GM18499 (cell line): Measurements from ENCODE around the gene ACACB.

ENCODE experiments used
- ATAC-seq: cut with Tn5 transposase; IDR thresholded peaks from one replicate; pipeline ENCODE4 v1.9.1; 2021; ENCODE audit warnings: moderate number of reproducible peaks; ENCODE audit not compliant: insufficient read depth, unreplicated experiment

The ACACB gene

DNA sequence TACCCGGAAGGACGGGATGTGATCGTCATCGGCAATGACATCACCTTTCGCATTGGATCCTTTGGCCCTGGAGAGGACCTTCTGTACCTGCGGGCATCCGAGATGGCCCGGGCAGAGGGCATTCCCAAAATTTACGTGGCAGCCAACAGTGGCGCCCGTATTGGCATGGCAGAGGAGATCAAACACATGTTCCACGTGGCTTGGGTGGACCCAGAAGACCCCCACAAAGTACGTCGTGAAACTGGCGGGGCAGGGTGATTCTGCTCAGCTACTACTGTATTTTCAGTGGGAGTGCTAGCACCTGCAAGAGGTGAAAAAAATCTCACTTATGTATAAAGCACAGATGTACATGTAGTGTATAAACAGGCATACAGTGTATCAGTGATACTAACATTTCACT is 129.8 kb downstream of the ACACB start:
- no peak for ATAC-seq

DNA sequence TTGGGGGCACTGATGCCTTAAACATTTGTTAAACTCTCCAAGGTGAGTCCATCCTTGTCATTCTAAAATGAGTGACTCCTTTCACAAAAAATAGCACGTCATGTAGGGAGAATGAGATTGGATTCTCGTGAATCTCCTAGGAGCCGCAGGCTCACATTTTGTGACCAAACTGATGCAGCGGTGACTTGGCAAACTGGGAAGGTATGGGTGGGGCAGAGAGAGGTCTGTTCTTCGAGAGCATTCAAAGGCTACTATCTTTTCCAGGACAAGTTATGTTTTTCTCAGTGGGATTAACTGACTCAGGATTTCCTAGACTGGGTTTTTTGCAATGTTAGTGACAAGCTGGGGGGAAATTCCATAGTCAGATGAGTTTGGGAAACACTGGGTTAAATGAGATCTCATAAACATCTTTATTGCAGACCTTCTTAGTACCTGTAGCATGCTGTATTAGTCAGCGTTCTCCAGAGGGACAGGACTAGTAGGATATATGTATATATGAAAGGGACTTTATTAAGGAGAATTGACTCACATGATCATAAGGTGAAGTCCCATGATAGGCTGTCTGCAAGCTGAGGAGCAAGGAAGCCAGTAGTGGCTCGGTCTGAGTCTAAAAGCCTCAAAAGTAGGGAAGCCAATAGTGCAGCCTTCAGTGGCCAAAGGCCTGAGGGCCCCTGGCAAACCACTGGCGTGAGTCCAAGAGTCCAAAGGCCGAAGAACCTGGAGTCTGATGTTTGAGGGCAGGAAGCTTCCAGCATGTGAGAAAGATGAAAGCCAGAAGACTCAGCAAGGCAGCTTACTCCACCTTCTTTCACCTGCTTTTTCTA is 131.7 kb downstream of the ACACB start:
- no peak for ATAC-seq

DNA sequence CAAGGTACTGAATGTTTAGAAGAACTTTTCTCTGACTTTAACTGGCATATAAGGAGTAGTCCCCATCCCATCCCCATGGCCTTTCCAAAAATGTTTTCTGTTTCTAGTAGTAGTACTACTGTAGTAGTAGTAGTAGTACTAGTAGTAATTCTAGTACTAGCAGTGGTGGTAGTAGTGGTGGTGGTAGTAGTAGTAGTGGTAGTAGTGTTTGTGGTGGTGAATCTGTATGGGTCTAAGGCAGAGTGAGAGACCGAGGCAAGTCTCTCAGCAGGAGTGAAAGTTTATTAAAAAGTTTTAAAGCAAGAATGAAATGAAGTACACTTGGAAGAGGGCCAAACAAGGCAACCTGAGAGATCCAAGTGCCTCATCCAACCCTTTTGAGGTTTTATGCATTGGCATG is 134.1 kb downstream of the ACACB start:
- no peak for ATAC-seq

DNA sequence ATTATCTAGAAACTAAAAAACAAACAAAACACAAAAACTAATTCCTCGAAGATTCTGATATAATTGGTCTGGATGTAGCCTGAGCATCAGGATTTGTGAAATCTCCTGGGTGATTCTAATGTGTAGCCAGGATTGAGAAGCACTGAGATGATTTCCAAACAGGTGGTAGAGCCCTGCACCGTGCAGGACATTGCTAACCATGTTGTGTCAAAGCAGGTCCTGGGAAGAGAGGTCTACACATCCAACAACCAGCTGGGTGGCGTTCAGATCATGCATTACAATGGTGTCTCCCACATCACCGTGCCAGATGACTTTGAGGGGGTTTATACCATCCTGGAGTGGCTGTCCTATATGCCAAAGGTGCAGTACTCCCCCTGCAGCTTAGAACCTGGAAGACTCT is 136.4 kb downstream of the ACACB start:
- ATAC-seq, result no peak

DNA sequence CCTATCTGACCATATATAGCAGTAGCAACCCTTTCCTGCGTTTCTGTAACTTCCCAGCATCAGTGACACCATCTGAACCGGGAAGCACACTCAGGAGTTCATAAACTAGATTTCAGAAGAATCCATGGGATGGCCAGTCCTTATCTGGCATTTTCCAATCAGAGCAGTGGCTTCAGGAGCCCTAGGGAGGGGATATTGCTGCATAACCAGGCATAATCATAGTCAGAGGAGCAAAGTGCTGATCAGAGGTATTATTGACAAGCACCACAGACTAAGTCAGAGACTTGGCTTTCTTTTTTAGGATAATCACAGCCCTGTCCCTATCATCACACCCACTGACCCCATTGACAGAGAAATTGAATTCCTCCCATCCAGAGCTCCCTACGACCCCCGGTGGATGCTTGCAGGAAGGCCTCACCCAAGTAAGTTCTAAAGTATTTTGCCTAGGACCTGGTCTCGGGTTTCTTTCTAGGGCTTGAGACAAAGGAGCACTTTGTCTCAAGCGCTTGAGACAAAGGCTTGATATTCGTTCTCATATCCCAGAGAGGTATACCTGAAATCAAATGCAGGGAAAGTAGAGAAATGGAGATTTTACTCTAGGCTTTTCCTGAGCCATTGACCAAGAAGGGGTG is 137.6 kb downstream of the ACACB start:
- ATAC-seq, result no peak

DNA sequence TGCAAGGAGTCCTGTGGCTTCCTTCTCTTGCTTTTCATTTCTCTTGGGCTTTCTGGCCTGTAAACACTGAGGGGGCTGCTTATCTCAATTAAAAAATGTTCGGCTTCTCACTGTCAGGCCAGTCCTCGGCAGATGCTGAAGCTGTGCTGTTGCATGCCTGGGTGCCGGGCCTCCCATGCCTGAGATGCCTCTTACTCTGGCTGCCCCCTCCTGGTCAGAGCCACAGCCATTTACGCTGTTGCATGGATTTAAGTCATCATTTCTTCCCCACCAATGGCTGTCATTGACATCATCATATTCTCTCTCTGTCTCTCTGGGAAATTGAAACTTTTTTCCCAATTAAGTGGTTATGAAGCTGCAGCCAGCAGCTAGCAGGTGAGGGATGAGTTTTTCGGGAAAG is 139.0 kb downstream of the ACACB start:
- no peak for ATAC-seq

DNA sequence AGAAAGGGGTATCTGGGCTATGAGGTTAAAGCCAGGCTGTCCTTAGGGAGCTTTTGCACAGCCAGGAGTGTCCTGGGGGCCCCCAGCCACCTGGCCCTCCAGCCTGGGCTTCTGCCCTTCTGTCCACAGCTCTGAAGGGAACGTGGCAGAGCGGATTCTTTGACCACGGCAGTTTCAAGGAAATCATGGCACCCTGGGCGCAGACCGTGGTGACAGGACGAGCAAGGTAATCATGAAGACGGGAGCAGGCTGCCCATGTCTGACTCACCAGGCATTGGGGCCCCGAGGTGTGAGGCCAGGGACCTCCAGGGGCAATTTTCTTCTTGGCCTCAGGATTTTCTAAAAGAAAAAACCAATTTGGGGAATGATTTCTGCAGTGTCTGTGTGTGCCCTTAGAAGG is 139.6 kb downstream of the ACACB start:
- no peak for ATAC-seq

DNA sequence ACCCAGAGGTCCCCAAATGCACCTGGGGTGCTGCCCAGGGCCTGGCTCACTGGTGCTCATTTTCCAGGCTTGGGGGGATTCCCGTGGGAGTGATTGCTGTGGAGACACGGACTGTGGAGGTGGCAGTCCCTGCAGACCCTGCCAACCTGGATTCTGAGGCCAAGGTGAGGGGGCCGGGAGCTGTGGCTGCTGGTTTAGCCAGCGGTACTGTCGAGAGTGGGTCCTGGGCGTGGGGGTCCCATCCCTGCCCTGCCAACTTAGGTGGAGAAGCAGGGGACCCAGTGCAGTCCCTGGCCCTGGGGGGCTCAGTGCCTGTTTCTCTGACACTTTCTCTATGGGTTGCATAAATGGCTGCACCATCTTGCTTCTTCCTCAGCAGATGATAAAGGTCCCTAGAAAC is 141.8 kb downstream of the ACACB start:
- no peak for ATAC-seq

DNA sequence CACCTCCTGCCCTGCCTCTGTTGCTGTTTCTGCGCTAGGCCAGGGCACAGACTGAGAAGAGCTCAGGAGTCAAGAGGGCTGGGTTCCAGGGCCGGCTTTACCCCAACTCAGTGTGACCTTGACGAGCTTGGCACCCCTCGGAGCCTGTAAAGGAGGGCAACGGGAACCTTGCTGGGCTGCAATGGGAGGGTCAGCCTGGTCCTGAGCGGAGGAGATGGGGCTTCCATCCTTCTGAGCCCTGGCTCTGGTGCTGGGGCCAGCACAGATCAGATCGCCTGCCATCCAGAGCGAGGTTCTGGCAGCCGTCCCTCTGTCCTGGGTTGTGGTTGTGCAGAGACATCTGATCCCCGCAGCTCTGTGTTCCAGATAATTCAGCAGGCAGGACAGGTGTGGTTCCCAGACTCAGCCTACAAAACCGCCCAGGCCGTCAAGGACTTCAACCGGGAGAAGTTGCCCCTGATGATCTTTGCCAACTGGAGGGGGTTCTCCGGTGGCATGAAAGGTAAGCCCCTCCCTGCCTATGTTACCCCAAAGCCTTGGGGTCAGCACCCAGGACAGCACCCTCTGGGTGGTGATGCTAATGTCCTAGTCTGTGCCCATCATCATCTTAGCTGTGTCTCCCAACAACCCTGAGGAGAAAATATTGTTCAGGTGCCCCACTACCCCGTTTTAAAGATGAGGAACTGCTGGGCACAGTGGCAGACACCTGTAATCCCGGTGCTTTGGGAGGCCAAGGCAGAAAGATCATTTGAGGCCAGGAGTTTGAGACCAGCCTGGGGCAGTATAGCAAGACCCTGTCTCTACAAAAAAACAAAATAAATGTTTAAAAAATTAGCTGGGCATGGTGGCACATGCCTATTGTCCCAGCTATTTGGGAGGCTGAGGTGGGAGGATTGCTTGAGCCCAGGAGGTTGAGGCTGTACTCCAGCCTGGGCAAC is 142.5 kb downstream of the ACACB start:
- ATAC-seq, result no peak

DNA sequence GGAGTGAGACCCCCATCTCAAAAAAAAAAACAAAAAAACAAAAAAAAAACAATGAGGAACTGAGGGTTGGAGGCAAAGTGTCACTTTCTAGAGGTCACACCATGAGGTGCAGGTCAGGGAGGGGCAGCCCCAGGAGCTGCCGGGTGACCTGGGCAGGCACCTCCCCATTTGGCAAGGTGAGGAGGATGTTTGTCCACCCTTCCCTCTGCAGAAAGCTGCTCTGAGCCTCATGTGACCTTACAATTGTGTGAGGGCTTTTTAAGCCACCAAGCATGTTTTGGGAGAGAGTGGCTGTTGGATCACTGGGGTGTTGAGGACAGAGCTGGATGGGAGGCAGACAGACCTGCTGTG is 143.1 kb downstream of the ACACB start:
- ATAC-seq, result no peak

DNA sequence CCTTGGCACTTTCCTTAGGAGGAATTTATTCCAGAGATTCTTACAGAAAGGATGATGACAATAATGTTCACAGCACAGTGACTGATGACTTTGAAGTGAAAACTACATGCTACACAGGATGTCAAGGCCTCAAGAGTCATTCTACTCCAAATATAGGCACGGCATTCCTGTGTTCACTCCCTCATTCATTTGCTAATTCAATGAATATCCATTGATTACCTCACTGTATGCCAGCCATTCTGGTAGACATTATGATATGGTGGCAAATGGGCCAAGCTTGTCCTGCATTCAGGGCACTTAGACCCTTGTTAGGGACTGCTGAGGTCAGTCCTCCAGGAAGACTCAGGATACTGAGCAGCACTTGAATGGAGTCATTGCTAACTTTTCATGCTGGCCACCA is 144.7 kb downstream of the ACACB start:
- no peak for ATAC-seq

DNA sequence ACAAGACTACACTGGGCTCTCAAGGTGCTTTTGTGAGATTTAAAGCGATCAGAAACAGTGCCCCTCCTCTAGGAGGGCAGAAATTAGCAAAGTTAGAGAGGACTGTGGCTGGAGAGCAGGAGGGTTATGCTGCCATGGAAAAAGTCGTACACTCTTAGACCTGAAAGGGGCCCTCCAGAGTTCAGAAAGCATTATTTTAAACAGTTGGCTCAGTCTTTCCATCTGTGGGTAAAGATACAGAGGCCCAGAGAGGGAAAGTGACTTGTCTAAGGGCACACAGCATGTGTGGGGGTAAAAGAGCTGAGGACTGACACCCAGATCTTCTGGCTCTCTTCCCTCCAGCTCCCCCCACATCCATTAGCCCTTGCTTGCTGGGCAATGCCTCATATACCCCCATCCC is 145.6 kb downstream of the ACACB start:
- ATAC-seq, result no peak

DNA sequence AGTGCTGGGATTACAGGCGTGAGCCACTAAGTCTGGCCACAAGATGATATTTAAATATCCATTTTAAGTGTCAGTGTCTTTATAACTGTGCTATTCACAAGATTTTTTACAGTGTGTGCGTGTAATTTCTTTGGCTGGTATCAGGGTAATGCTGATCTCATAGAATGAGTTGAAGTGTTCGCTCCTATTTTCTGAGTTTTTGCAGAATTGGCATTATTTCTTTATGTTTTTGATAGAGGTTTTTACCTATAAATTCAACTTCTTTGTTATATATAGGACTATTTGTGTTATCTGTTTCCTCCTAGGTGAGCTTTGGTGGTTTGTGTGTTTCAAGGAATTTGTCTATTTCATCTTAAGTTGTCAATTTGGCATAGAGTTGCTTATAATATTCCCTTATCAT is 147.1 kb downstream of the ACACB start:
- no peak for ATAC-seq

DNA sequence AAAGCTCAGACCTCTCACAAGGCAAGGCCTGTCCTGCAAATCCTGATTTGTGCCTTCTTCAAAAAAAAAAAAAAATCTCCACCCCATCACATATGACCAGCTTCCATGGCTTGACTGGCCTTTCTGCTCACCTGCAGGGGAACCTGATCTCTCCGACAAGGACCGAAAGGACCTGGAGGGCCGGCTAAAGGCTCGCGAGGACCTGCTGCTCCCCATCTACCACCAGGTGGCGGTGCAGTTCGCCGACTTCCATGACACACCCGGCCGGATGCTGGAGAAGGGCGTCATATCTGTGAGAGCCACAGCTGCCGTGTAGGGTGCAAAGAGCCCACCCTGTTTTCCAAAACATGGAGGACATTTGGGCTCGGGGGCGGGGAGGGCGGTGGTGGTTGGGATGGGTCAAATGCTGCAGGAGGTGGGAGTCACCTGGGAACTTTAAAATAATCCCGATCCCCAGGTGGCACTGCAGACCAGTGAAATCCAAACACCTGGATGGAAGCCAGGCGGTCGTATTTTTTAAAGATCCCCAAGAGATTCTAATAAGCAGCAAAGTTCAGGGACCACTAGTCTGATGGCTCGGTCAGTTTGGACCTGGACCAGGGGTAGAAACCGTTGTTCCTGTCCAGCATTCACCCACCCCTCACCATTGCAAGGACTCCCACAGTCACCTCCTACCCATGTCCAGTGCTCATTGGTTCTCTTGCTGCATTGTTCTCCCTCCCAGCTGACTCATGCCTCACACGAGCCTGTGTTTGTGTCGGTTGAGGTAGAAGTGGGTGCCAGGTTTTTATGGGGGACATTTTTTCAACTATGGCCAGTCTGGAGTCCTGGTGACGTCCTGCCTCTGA is 147.9 kb downstream of the ACACB start:
- no peak for ATAC-seq

DNA sequence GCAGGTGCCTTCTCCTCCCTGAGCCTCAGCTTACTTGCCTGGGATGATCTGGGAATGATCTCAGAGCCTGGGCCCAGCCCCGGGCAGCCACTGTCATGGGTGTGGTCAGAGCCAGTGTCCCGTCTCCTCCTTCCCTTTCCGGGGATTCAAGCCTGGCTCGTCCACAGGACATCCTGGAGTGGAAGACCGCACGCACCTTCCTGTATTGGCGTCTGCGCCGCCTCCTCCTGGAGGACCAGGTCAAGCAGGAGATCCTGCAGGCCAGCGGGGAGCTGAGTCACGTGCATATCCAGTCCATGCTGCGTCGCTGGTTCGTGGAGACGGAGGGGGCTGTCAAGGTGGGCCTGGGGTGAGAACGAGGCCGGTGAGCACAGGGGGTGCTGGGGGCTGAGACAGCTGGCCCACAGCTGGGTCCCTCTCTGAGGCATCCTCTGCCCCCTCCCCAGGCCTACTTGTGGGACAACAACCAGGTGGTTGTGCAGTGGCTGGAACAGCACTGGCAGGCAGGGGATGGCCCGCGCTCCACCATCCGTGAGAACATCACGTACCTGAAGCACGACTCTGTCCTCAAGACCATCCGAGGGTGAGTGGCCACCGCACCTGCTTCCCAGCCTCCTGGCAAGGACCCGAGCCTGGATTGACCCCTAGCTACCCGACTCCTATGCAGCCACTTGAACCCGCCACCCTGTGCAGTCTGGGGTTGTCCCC is 148.7 kb downstream of the ACACB start:
- no peak for ATAC-seq

DNA sequence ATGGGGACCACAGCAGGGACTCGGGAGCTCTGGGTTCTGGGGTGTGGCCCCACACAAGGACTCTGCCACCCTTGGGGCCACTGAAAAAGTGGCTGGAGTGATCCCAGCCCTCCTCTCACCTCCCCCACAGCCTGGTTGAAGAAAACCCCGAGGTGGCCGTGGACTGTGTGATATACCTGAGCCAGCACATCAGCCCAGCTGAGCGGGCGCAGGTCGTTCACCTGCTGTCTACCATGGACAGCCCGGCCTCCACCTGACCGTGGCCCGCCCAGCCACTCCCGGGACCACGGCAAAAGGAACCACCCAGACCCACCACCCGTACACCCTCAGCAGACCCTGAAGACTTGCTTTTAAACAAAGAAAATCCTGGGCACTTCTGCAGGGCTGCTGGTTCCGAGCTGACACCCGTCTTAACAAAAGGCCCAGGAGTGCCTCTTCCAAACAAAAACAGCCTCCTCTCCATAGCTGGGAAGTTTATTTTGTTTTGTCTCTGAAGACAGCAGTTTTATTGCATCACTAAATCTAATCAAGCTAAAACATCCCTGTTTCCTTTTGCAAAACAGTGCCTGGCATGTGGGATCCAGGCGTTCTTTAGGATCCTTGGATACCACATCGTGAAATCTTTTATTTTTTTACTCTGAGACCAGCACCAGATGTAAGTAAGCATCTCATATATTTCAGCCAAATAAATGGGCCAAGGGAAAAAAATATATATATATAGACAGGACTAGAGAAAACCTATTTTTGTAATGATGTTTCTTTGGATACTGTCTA is 149.9 kb downstream of the ACACB start:
- ATAC-seq, result no peak

DNA sequence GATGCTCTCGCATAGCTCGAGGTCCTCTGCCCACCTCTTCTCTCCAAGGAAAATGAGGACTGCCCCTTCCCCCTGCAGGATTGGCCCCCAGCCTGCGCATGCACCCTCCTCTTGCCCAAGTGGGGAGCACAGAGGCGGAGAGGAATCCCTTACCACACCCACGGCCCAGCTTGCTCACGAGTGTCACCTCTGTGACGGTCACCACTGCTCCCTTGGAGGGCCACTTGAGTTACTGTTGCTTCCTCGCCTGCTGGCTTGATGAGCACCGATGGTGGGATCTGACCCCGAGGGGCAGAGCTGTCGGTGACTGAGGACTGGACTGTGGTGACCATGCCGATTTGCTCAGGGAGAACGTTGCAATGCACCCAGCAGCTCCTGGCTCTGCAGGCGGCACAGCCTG is 151.0 kb downstream of the ACACB start:
- no peak for ATAC-seq

DNA sequence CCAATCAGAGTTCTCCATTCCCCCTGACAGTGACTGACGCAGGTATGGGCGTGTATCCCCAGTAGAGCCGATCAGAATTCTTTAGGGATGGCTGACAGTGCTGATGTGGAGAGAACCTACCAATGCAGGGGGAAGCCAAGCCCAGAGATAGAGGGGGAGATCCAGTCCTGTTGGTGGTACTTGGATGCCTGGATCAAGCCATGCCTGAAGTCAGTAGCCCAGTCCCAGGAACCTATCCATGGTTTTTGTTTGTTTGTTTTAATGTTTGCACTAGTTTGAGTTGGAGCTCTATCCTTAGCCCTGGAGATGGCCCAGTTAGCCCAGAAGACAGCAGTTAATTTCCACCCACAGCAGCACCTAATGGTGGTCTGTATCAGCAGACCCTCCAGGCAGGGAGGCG is 152.5 kb downstream of the ACACB start:
- no peak for ATAC-seq

DNA sequence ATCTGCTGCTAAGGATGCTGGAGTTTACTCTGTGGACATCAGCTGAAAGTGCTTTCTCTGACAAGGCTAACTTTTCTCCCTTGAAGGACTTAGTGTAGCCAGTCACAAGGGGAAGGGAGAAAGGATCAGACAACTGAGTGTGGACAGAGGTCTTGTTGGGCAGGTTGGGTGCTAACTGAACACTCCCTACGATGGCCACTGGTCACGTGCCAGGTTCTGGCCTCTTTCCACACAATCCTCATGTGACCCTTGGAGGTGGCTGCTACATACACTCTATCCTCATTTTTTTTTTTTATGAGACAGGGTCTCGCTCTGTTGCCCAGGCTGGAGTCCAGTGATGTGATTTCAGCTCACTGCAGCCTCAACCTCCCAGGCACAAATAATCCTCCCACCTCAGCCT is 153.0 kb downstream of the ACACB start:
- ATAC-seq, result no peak
